Mucosa of stomach (tissue), 1 donor: ENCODE measurements around the gene GNG8.

ENCODE experiments used
- H3K27me3 ChIP-seq: one replicate; pipeline ENCODE4 v1.7.0; 2013; ENCODE audit warnings: mild to moderate bottlenecking, low read length; ENCODE audit not compliant: control insufficient read depth, insufficient read depth
- H3K36me3 ChIP-seq: one replicate; pipeline ENCODE4 v1.7.0; 2013; ENCODE audit warnings: low read length; ENCODE audit not compliant: control insufficient read depth, insufficient read depth
- H3K4me1 ChIP-seq: one replicate; pipeline ENCODE4 v1.7.0; 2013; ENCODE audit warnings: mild to moderate bottlenecking, low read length; ENCODE audit not compliant: control insufficient read depth, insufficient read depth
- H3K4me3 ChIP-seq: one replicate; pipeline ENCODE4 v1.7.0; 2013; ENCODE audit warnings: low read length
- H3K9ac ChIP-seq: one replicate; pipeline ENCODE4 v1.7.0; 2013; ENCODE audit warnings: mild to moderate bottlenecking, low read length, moderate library complexity
- H3K9me3 ChIP-seq: one replicate; pipeline ENCODE4 v1.7.0; 2013; ENCODE audit warnings: mild to moderate bottlenecking, low read length, moderate library complexity; ENCODE audit not compliant: control insufficient read depth
- donor health status: Pancreatic carcinoma.

Gene GNG8

GRCh38 chr19:46635920-46636761, at the start of gene GNG8:
Gene GNG8, minus strand, starts transcription at chr19:46636202. Its CDS starts 1,520 bp downstream, at chr19:46634682.
- H3K4me1 ChIP-seq, result peaks cover 34% of the 10 kb centered on the region

GRCh38 chr19:46685189-46685588, 49.2 kb upstream of the GNG8 start:
- Histone ChIP-seq H3K4me3 (no peak overlapping the region), H3K4me1 (no peaks in the 10 kb centered on the region), H3K9ac (no peak overlapping the region), H3K9me3 (no peaks in the 10 kb centered on the region), H3K36me3 (no peaks in the 10 kb centered on the region), H3K27me3 (no peaks in the 10 kb centered on the region)

More at GRCh38 chr19:46635920-46636761, at the start of gene GNG8:
- H3K4me3 ChIP-seq, result no peak within 1 kb of the TSS
- peaks cover 75% of the 10 kb centered on the region for H3K27me3 ChIP-seq
- no peaks in the 10 kb centered on the region for H3K36me3 ChIP-seq
- no peaks in the 10 kb centered on the region for H3K9me3 ChIP-seq
- no peak within 1 kb of the TSS for H3K9ac ChIP-seq

- H3K4me1 ChIP-seq, result no peaks in the 10 kb centered on the region
- H3K9me3 ChIP-seq, result no peaks in the 10 kb centered on the region
- H3K4me3 ChIP-seq, result no peak overlapping the region
- no peak overlapping the region for H3K9ac ChIP-seq
- H3K36me3 ChIP-seq, result peaks cover 18% of the 10 kb centered on the region
- no peaks in the 10 kb centered on the region for H3K27me3 ChIP-seq
Observed at GRCh38 chr19:46678110-46678732, 42.2 kb upstream of the GNG8 start.

- Histone ChIP-seq H3K9ac (no peak overlapping the region), H3K27me3 (no peaks in the 10 kb centered on the region), H3K36me3 (peaks cover 18% of the 10 kb centered on the region), H3K4me1 (no peaks in the 10 kb centered on the region), H3K4me3 (no peak overlapping the region), H3K9me3 (no peaks in the 10 kb centered on the region)
Observed at GRCh38 chr19:46674416-46675178, 38.6 kb upstream of the GNG8 start.

GRCh38 chr19:46670813-46671212, 34.8 kb upstream of the GNG8 start:
- Histone ChIP-seq H3K27me3 (no peaks in the 10 kb centered on the region), H3K4me1 (no peaks in the 10 kb centered on the region), H3K9me3 (no peaks in the 10 kb centered on the region), H3K36me3 (peaks cover 8% of the 10 kb centered on the region), H3K9ac (no peak overlapping the region), H3K4me3 (no peak overlapping the region)

GRCh38 chr19:46668662-46669061, 32.7 kb upstream of the GNG8 start:
- no peaks in the 10 kb centered on the region for H3K9me3 ChIP-seq
- H3K36me3 ChIP-seq, result no peaks in the 10 kb centered on the region
- no peak overlapping the region for H3K9ac ChIP-seq

GRCh38 chr19:46665072-46665471, 29.1 kb upstream of the GNG8 start:
- peaks cover 12% of the 10 kb centered on the region for H3K4me1 ChIP-seq
- no peak overlapping the region for H3K9ac ChIP-seq
- H3K4me3 ChIP-seq, result no peak overlapping the region
- no peaks in the 10 kb centered on the region for H3K9me3 ChIP-seq
- no peaks in the 10 kb centered on the region for H3K36me3 ChIP-seq
- H3K27me3 ChIP-seq, result peaks cover 7% of the 10 kb centered on the region

More at GRCh38 chr19:46668662-46669061, 32.7 kb upstream of the GNG8 start:
- Histone ChIP-seq H3K4me3 (no peak overlapping the region), H3K4me1 (no peaks in the 10 kb centered on the region), H3K27me3 (no peaks in the 10 kb centered on the region)

GRCh38 chr19:46661735-46662592, 26.0 kb upstream of the GNG8 start:
- Histone ChIP-seq H3K4me3 (peak overlapping the region; percentile 18), H3K9me3 (no peaks in the 10 kb centered on the region), H3K27me3 (peaks cover 27% of the 10 kb centered on the region), H3K9ac (no peak overlapping the region), H3K36me3 (no peaks in the 10 kb centered on the region), H3K4me1 (peaks cover 19% of the 10 kb centered on the region)

- Histone ChIP-seq H3K4me1 (peaks cover 19% of the 10 kb centered on the region), H3K27me3 (peaks cover 27% of the 10 kb centered on the region), H3K4me3 (peak within 1 kb of the TSS; percentile 18), H3K9ac (peak within 1 kb of the TSS; percentile 41), H3K9me3 (no peaks in the 10 kb centered on the region), H3K36me3 (no peaks in the 10 kb centered on the region)
Observed at GRCh38 chr19:46661020-46661731, 25.2 kb upstream of the GNG8 start, which contains the start of gene DACT3. Gene DACT3, minus strand, starts transcription at chr19:46661182. Its CDS starts 118 bp downstream, at chr19:46661064.

- H3K4me1 ChIP-seq, result peaks cover 19% of the 10 kb centered on the region
- H3K9ac ChIP-seq, result peak overlapping the region; percentile 41
- peaks cover 27% of the 10 kb centered on the region for H3K27me3 ChIP-seq
- no peaks in the 10 kb centered on the region for H3K9me3 ChIP-seq
- H3K4me3 ChIP-seq, result peak overlapping the region; percentile 7
- no peaks in the 10 kb centered on the region for H3K36me3 ChIP-seq
Observed at GRCh38 chr19:46660551-46661019, 24.6 kb upstream of the GNG8 start.
